K562 (cell line): ENCODE data around the gene SYMPK. TPM values are rescaled to one million over a fixed set of nuclear protein-coding genes. Genes with fewer than 3 reads are reported as not detected.

Source experiments
- ATAC-seq: fragments of 200-7000 bp; cut with Tn5 transposase; 3 replicates; pipeline ENCODE4 v1.9.1; 2020; ENCODE audit warnings: moderate library complexity
- BruUV-seq: library from RNA; stranded (reverse); fragments of 400-500 nt; replicated peaks from 2 replicates; lab custom pipeline; 2021; lab: Mats Ljungman, UMichigan
- CTCF ChIA-PET: fragments of 300-600 bp; formaldehyde crosslinking; extraction: SDS; loops from one replicate; lab custom pipeline; 2021; ENCODE audit warnings: low intra/inter-chr PET ratio; lab: Yijun Ruan, JAX
- POLR2A ChIA-PET: fragments of 300-600, 350-650 bp; sonication (Branson Sonifier 250); formaldehyde crosslinking; extraction: SDS; loops from one replicate; lab custom pipeline; 2021; ENCODE audit warnings: antibody characterized with exemption, inconsistent platforms; lab: Yijun Ruan, JAX
- DNase-seq, 4 experiments: peaks; one replicate each; pipeline versions ENCODE4 v3.0.0 to v3.0.0-alpha.2; 2011 to 2018; ENCODE audit warnings: low spot score in 3 of 4, mixed read lengths in 3 of 4; ENCODE audit errors: extremely low read depth in 1 of 4
- FAIRE-seq: peaks from 2 replicates; lab custom pipeline; 2011; peaks lifted over from hg19 to GRCh38; lab: Jason Lieb, UNC
- H2AFZ ChIP-seq: 2 replicates; pipeline ENCODE4 v1.6.0; 2011; ENCODE audit warnings: low read depth, low read length, control low read depth, inconsistent platforms
- H3K27ac ChIP-seq: fragments of 200-600 bp; 3 replicates; pipeline ENCODE4 v1.8.0; 2011; ENCODE audit warnings: low read depth, mild to moderate bottlenecking, control low read depth, inconsistent platforms, low read length, moderate library complexity, mixed read lengths; ENCODE audit errors: extremely low read depth
- H3K27me3 ChIP-seq, 2 experiments: fragments of 300-600 bp in 1 of 2; 2 replicates in 1 of 2; 3 replicates in 1 of 2; pipeline versions ENCODE4 v1.6.0 to v1.8.0; 2011; ENCODE audit warnings: inconsistent platforms in 2 of 2, low read length in 2 of 2, mild to moderate bottlenecking in 1 of 2, mixed read lengths in 1 of 2, moderate library complexity in 1 of 2; ENCODE audit not compliant: control insufficient read depth in 2 of 2, insufficient read depth in 2 of 2
- H3K36me3 ChIP-seq: fragments of 300-600 bp; 3 replicates; pipeline ENCODE4 v1.8.0; 2011; ENCODE audit warnings: mild to moderate bottlenecking, low read length, inconsistent platforms; ENCODE audit not compliant: control insufficient read depth, insufficient read depth
- H3K4me1 ChIP-seq, 2 experiments: fragments of 200-600 bp in 1 of 2; replicated peaks in 1 of 2; 2 replicates in 1 of 2; 3 replicates in 1 of 2; pipeline versions ENCODE4 v1.5.1 to v1.8.0; 2011; ENCODE audit warnings: inconsistent platforms in 2 of 2, low read length in 2 of 2, mild to moderate bottlenecking in 1 of 2, mixed read lengths in 1 of 2, moderate library complexity in 1 of 2; ENCODE audit not compliant: control insufficient read depth in 2 of 2, insufficient read depth in 2 of 2
- H3K4me2 ChIP-seq: 2 replicates; pipeline ENCODE4 v1.6.1; 2011; ENCODE audit warnings: low read length, control low read depth, inconsistent platforms, mixed read lengths; ENCODE audit not compliant: insufficient read depth
- H3K4me3 ChIP-seq: fragments of 200-600 bp; sonication (generic), shearing (Covaris generic); 2 replicates; pipeline ENCODE4 v1.5.1; 2016; ENCODE audit warnings: control low read depth, inconsistent platforms
- H3K79me2 ChIP-seq: fragments of 200-600 bp; 3 replicates; pipeline ENCODE4 v1.8.0; 2011; ENCODE audit warnings: low read length, inconsistent platforms; ENCODE audit not compliant: control insufficient read depth, insufficient read depth
- H3K9ac ChIP-seq, 2 experiments: 2 replicates each; pipeline versions ENCODE4 v1.6.0 to v1.6.1; 2011; ENCODE audit warnings: low read depth in 2 of 2, low read length in 2 of 2, control low read depth in 1 of 2, inconsistent platforms in 1 of 2, mild to moderate bottlenecking in 1 of 2, mixed read lengths in 1 of 2; ENCODE audit not compliant: insufficient read depth in 1 of 2
- H3K9me1 ChIP-seq: one replicate; pipeline ENCODE4 v1.6.0; 2011; ENCODE audit warnings: inconsistent platforms, mild to moderate bottlenecking, low read length, moderate library complexity; ENCODE audit not compliant: control insufficient read depth, insufficient read depth
- H3K9me3 ChIP-seq: replicated peaks from 2 replicates; pipeline ENCODE4 v1.5.1; 2011; ENCODE audit warnings: low read depth, low read length, inconsistent platforms; ENCODE audit not compliant: control insufficient read depth, insufficient read depth
- H4K20me1 ChIP-seq: replicated peaks from 2 replicates; pipeline ENCODE4 v1.6.1; 2011; ENCODE audit warnings: low read length, inconsistent platforms, mixed read lengths; ENCODE audit not compliant: control insufficient read depth, insufficient read depth
- CCAR2 ChIP-seq: fragments of 200-400 bp; formaldehyde crosslinking; IDR thresholded peaks from 2 replicates; pipeline ENCODE4 v1.6.1; 2017; ENCODE audit warnings: mild to moderate bottlenecking, low read depth, low read length
- CXXC5 ChIP-seq: fragments of 250-450 bp; sonication (Bioruptor Pico); IDR thresholded peaks from 2 replicates; pipeline ENCODE4 v1.8.0; 2022; ENCODE audit warnings: inconsistent platforms, mild to moderate bottlenecking, moderate library complexity
- DPF2 ChIP-seq: fragments of 450-650 bp; IDR thresholded peaks from 2 replicates; pipeline ENCODE4 v1.6.1; 2016
- GABPA ChIP-seq: fragments of 200-800 bp; sonication (Bioruptor generic); conservative IDR thresholded peaks from 2 replicates; pipeline ENCODE4 v1.6.1; 2016; ENCODE audit warnings: low read depth, missing genetic modification characterization, missing compliant biosample characterization
- HMGN3 ChIP-seq: IDR thresholded peaks from 2 replicates; pipeline ENCODE4 v1.6.1; 2011; ENCODE audit warnings: borderline replicate concordance, low read depth, mild to moderate bottlenecking, mixed read lengths, low read length; ENCODE audit not compliant: insufficient read length; ENCODE audit errors: extremely low read depth
- LARP7 ChIP-seq: fragments of 450-650 bp; IDR thresholded peaks from 2 replicates; pipeline ENCODE4 v1.6.1; 2016
- MBD2 ChIP-seq: sonication (generic); IDR thresholded peaks from 2 replicates; pipeline ENCODE4 v1.6.1; 2016; ENCODE audit warnings: low read depth, borderline replicate concordance
- PYGO2 ChIP-seq: fragments of 450-650 bp; IDR thresholded peaks from 2 replicates; pipeline ENCODE4 v1.6.1; 2016; ENCODE audit warnings: mild to moderate bottlenecking, missing genetic modification characterization, moderate library complexity, missing compliant biosample characterization
- TAF1 ChIP-seq: IDR thresholded peaks from 2 replicates; pipeline ENCODE4 v1.6.1; 2011; ENCODE audit warnings: mild to moderate bottlenecking, low read length, moderate library complexity; ENCODE audit not compliant: insufficient read depth, control insufficient read depth, severe bottlenecking; ENCODE audit errors: extremely low read depth
- YY1 ChIP-seq, 3 experiments: IDR thresholded peaks; 2 replicates each; pipeline ENCODE4 v1.6.1; 2011; ENCODE audit warnings: low read length in 2 of 3, mild to moderate bottlenecking in 2 of 3, moderate library complexity in 2 of 3, borderline replicate concordance in 1 of 3, control low read depth in 1 of 3, low read depth in 1 of 3; ENCODE audit not compliant: insufficient read depth in 3 of 3, insufficient replicate concordance in 2 of 3, control insufficient read depth in 1 of 3, insufficient read length in 1 of 3; ENCODE audit errors: extremely low read depth in 1 of 3
- ZNF239 ChIP-seq: fragments of 250-450 bp; sonication (Bioruptor Pico); IDR thresholded peaks from 2 replicates; pipeline ENCODE4 v1.4.0; 2020; ENCODE audit warnings: mild to moderate bottlenecking
- ZNF764 ChIP-seq: fragments of 250-450 bp; sonication (Bioruptor Pico); IDR thresholded peaks from 2 replicates; pipeline ENCODE4 v1.4.0; 2020; ENCODE audit warnings: low read depth, mild to moderate bottlenecking, moderate library complexity
- WGBS: fragments of 100-300 bp; shearing (Covaris generic); methylation state at CpG from one replicate; pipeline ENCODE4 v1.1.6; 2016; ENCODE audit warnings: low coverage, mixed read lengths; ENCODE audit not compliant: insufficient coverage; ENCODE audit errors: missing lambda C conversion rate; 5-methylcytosine and 5-hydroxymethylcytosine counted together
- in situ Hi-C: fragments of 300-500 bp; cut with MboI; formaldehyde crosslinking; loops from 4 replicates; pipeline ENCODE4 v1.15.0; 2018; ENCODE audit warnings: inconsistent platforms, mixed read lengths
- intact Hi-C: fragments of 100-400 bp; cut with micrococcal nuclease; formaldehyde crosslinking; loops from 2 replicates; pipeline ENCODE4 v1.14.2; 2022
- polyA plus RNA-seq, 8 experiments: library from polyadenylated mRNA; depleted of rRNA in 4 of 8; stranded (reverse) in 5 of 8; unstranded in 3 of 8; fragments of >200 nt; fragmentation: Nextera tagmentation in 2 of 8; fragmentation: Illumina TruSeq in 1 of 8; extraction: Ambion mirVana in 2 of 8; extraction: Trizol in 1 of 8; gene quantifications; 2 replicates each; pipeline versions ENCODE4 v1.2.1 to v1.2.3, GENCODE V29; 2011 to 2014; ENCODE audit warnings: inconsistent platforms in 1 of 8, missing spikeins in 1 of 8
- total RNA-seq, 7 experiments: library from RNA; depleted of rRNA in 6 of 7; stranded (reverse); fragments of >200 nt in 6 of 7; fragmentation: Illumina TruSeq in 2 of 7; extraction: Trizol in 2 of 7; gene quantifications; 2 replicates each; pipeline versions ENCODE4 v1.2.1 to v1.2.3, GENCODE V29; 2011 to 2021; ENCODE audit warnings: low replicate concordance in 1 of 7
- TF ChIP-seq, protein P1 (sequence below): fragments of 450-650 bp; IDR thresholded peaks from 2 replicates; pipeline ENCODE4 v1.6.1; 2016; ENCODE audit warnings: borderline replicate concordance
- TF ChIP-seq, protein P2 (sequence below): fragments of 450-650 bp; IDR thresholded peaks from 2 replicates; pipeline ENCODE4 v1.6.1; 2016
- TF ChIP-seq, protein P3 (sequence below): fragments of 450-650 bp; formaldehyde crosslinking; IDR thresholded peaks from 2 replicates; pipeline ENCODE4 v1.4.0; 2020; ENCODE audit warnings: mild to moderate bottlenecking, moderate library complexity

SYMPK gene
- total and polyA plus RNA-seq, 9 of the 15 experiments (the other 6 are each of a cell fraction or from before 2014, with no cell fraction given): 0.73 to 95.5 (median 58.4) TPM

DNA sequence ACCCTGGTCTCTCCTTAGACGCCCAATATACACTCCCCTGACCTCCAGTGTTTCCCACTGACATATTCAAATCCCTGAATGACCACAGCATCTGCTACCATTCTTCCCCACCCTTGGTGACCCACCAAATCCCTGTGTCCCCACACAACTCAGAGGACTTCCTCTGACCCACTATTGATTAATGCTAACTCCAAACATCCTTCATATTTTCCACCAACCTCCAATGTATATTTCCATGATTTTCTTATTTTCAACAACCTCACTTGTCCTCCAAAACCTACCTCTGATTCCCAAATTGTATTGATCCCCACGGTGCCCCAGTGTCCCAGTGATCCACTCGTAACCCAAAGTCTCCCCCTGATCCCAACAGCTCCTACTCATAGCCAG lies 69.8 kb downstream of the SYMPK start (continued):
- TF ChIP-seq, protein P1, sequence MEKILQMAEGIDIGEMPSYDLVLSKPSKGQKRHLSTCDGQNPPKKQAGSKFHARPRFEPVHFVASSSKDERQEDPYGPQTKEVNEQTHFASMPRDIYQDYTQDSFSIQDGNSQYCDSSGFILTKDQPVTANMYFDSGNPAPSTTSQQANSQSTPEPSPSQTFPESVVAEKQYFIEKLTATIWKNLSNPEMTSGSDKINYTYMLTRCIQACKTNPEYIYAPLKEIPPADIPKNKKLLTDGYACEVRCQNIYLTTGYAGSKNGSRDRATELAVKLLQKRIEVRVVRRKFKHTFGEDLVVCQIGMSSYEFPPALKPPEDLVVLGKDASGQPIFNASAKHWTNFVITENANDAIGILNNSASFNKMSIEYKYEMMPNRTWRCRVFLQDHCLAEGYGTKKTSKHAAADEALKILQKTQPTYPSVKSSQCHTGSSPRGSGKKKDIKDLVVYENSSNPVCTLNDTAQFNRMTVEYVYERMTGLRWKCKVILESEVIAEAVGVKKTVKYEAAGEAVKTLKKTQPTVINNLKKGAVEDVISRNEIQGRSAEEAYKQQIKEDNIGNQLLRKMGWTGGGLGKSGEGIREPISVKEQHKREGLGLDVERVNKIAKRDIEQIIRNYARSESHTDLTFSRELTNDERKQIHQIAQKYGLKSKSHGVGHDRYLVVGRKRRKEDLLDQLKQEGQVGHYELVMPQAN: 0 out of 2 replicates have a peak, but pooled peaks have one; percentile 25
- TF ChIP-seq CCAR2 (no peak), ZNF764 (CRISPR knock-in tag) (no peak), ZNF239 (CRISPR knock-in tag) (no peak), LARP7 (peak; percentile 56; the same call in 1 of the 2 replicates), DPF2 (0 out of 2 replicates have a peak, but pooled peaks have one; percentile 25), PYGO2 (tag) (no peak)
- TF ChIP-seq, all 486 proteins: peak for 8

DNA sequence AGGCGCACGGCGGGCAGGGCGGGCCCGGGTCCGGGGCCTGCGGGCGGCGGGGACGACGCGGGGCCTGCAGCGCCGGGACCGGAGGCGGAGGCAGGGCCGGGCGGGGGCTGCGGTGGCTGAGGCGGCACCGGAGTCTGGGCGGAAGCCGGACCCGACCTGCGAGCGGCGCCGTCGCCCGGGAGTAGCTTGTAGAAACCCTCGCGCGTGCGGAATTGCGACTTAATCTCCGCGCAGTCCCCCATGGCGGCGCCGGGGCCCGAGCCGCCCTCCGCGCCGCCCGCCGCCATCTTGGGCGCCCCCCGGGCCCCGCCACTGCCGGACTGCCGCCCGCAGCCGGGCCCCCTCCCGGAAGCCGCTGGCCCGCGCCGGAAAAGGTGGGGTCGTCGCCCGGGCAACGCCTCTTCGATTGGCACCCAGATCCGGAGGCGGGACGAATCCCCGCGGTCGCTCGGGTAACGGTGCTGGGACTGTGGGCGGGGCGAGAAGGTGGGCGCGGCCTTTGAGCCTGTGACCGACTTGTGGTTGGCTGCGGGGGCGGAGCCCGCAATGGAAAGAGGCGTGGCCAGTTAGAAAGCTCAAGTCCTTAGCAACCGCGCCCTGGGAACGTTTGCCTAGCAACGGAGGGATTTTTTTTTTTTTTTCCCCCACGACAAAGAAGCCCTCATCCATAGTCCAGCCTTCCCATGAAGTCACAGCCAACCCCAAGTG lies 70.3 kb downstream of the SYMPK start, which contains the start of gene DMWD:
Gene DMWD, minus strand, starts transcription at position 376 of the 708 bp plus-strand sequence. Its CDS starts 89 bp downstream, at position 287.
- Histone ChIP-seq H3K36me3 (peaks cover 31% of the 10 kb centered on the region; the same call in 2 of the 3 replicates), H3K4me1 (peaks cover 19 to 27% of the 10 kb centered on the region in 2 experiments), H3K27me3 (no peaks in the 10 kb centered on the region), H2AFZ (peak within 1 kb of the TSS; percentile 93), H3K79me2 (peaks cover 19% of the 10 kb centered on the region), H3K9me3 (no peaks in the 10 kb centered on the region), H3K9me1 (peaks cover 4% of the 10 kb centered on the region), H3K4me3 (peak within 1 kb of the TSS; percentile 95), H3K4me2 (peak within 1 kb of the TSS; percentile 86), H4K20me1 (peaks cover 3% of the 10 kb centered on the region), H3K9ac (peak within 1 kb of the TSS; percentile 77 to 99), H3K27ac (peak within 1 kb of the TSS; percentile 83)
- no TSS peak for BruUV-seq
- intact Hi-C loops: no loop called here
- in situ Hi-C loops: no loop called here
- CTCF ChIA-PET: no interaction called here
- DNase-seq: peak; percentile 95 to 100 (median 98)
- peak; percentile 99 for FAIRE-seq
- POLR2A ChIA-PET: interaction anchor here (0.6 to 1.8 kb wide), 9 partner anchors 10 to 1367 kb away, joined by 3 to 9 read pairs (median 5); partner anchors contain the start of gene DMPK
- 1% methylated on average over 38 of the region's 86 CpGs for WGBS
- ATAC-seq: peak; percentile 98
- TF ChIP-seq MBD2 (peak; percentile 72; the same call in 1 of the 2 replicates), YY1 (IDR thresholded peaks at IDR 0.05; ENCODE audit: borderline replicate concordance in 1 of 3, control insufficient read depth in 1 of 3, extremely low read depth in 1 of 3, insufficient read depth in 3 of 3, insufficient read length in 1 of 3, insufficient replicate concordance in 2 of 3, low read depth in 1 of 3, low read length in 2 of 3) (peak; percentile 75 to 97 (median 93)), CXXC5 (CRISPR knock-in tag) (peak; percentile 88), GABPA (tag) (peak; percentile 98), HMGN3 (peak; percentile 79), TAF1 (peak; percentile 79)
- TF ChIP-seq, protein P2, sequence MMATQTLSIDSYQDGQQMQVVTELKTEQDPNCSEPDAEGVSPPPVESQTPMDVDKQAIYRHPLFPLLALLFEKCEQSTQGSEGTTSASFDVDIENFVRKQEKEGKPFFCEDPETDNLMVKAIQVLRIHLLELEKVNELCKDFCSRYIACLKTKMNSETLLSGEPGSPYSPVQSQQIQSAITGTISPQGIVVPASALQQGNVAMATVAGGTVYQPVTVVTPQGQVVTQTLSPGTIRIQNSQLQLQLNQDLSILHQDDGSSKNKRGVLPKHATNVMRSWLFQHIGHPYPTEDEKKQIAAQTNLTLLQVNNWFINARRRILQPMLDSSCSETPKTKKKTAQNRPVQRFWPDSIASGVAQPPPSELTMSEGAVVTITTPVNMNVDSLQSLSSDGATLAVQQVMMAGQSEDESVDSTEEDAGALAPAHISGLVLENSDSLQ: peak; percentile 99
- TF ChIP-seq, protein P3, sequence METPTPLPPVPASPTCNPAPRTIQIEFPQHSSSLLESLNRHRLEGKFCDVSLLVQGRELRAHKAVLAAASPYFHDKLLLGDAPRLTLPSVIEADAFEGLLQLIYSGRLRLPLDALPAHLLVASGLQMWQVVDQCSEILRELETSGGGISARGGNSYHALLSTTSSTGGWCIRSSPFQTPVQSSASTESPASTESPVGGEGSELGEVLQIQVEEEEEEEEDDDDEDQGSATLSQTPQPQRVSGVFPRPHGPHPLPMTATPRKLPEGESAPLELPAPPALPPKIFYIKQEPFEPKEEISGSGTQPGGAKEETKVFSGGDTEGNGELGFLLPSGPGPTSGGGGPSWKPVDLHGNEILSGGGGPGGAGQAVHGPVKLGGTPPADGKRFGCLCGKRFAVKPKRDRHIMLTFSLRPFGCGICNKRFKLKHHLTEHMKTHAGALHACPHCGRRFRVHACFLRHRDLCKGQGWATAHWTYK: 0 out of 2 replicates have a peak, but pooled peaks have one; percentile 47
